ENCODE measurements around the gene NEURL1B.

NEURL1B gene

GRCh38 chr5:172636279-172637050 is 4.6 kb upstream of the NEURL1B start:
- no peaks in the 10 kb centered on the region for H3K9me3 ChIP-seq
- H3K27me3 ChIP-seq = peaks cover 45% of the 10 kb centered on the region
- H3K4me3 ChIP-seq (ENCODE audit: low read depth in 1 of 2, low read length in 1 of 2) = no peak overlapping the region
- no peak for TF ChIP-seq CTCF (IDR thresholded peaks at IDR 0.05)
- H3K27ac ChIP-seq = no peak overlapping the region
- H3K4me1 ChIP-seq (ENCODE audit: control insufficient read depth in 1 of 2, insufficient read depth in 1 of 2, low read depth in 1 of 2, low read length in 1 of 2) = peaks cover 5 to 11% of the 10 kb centered on the region in 2 experiments
- no peaks in the 10 kb centered on the region for H3K36me3 ChIP-seq

- TF ChIP-seq CTCF (IDR thresholded peaks at IDR 0.05) = no peak
- no peak overlapping the region for H3K27ac ChIP-seq
- peaks cover 5 to 16% of the 10 kb centered on the region in 2 experiments for H3K4me1 ChIP-seq (ENCODE audit: control insufficient read depth in 1 of 2, insufficient read depth in 1 of 2, low read depth in 1 of 2, low read length in 1 of 2)
Observed at GRCh38 chr5:172637110-172637580, 3.9 kb upstream of the NEURL1B start.

DNA sequence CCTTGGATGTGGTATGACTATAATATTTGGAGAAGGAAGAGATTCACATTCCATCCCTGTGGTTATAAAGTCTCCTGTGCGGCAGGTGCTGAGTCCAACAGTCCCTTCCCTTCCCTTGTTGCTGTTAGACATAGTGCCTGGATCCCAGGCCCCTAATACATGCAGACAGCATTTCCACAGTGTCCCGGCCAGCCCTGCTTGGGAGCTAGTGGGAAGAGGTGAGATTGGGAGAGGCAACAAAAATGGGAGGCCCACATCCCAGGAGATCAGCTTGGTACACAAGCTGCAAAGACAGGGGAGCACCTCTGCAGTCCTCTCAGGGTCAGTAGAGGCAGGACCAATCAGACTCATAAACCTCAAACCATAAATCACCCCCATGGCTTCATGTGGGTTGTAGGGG is 3.3 kb upstream of the NEURL1B start:
- TF ChIP-seq CTCF (IDR thresholded peaks at IDR 0.05) = no peak
- no peaks in the 10 kb centered on the region for H3K36me3 ChIP-seq
- H3K4me1 ChIP-seq (ENCODE audit: control insufficient read depth in 1 of 2, insufficient read depth in 1 of 2, low read depth in 1 of 2, low read length in 1 of 2) = peaks cover 5 to 16% of the 10 kb centered on the region in 2 experiments
- H3K4me3 ChIP-seq (ENCODE audit: low read depth in 1 of 2, low read length in 1 of 2) = no peak overlapping the region
- peaks cover 58% of the 10 kb centered on the region for H3K27me3 ChIP-seq
- H3K27ac ChIP-seq = no peak overlapping the region
- no peaks in the 10 kb centered on the region for H3K9me3 ChIP-seq

More at GRCh38 chr5:172637110-172637580, 3.9 kb upstream of the NEURL1B start:
- Histone ChIP-seq H3K27me3 (peaks cover 52% of the 10 kb centered on the region), H3K36me3 (no peaks in the 10 kb centered on the region), H3K9me3 (no peaks in the 10 kb centered on the region), H3K4me3 (ENCODE audit: low read depth in 1 of 2, low read length in 1 of 2) (no peak overlapping the region)

DNA sequence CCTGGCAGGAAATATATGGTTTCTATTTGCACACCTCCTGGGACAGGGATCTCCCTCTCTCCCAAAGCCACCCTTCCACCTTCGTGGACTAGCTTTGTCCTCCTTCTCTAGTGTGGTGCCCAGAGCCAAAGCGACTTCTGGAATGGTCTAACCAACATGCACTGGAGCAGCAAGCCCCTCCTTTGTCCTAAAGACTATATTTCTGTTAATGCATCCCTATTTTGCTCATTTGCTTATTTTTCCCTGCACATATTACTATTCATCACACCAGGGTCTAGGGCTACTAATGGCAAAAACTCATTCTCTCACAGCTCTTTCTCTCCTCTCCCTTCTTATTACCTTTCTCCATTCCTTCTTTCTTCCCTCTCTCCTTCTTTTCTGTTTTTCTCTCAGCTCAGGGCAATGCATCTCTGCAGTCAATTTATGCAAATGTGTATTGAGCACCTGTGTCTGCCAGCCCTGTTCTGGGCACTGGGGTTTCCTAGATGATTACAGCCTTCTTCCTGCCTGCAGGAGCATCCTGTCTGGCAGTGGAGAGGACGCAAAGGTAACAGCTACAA is 2.8 kb upstream of the NEURL1B start:
- H3K36me3 ChIP-seq = no peaks in the 10 kb centered on the region
- peaks cover 63% of the 10 kb centered on the region for H3K27me3 ChIP-seq
- no peaks in the 10 kb centered on the region for H3K9me3 ChIP-seq
- TF ChIP-seq CTCF (IDR thresholded peaks at IDR 0.05) = no peak
- H3K4me3 ChIP-seq (ENCODE audit: low read depth in 1 of 2, low read length in 1 of 2) = no peak overlapping the region
- peaks cover 5 to 16% of the 10 kb centered on the region in 2 experiments for H3K4me1 ChIP-seq (ENCODE audit: control insufficient read depth in 1 of 2, insufficient read depth in 1 of 2, low read depth in 1 of 2, low read length in 1 of 2)
- no peak overlapping the region for H3K27ac ChIP-seq

GRCh38 chr5:172640139-172640538 is 924 bp upstream of the NEURL1B start:
- no peaks in the 10 kb centered on the region for H3K36me3 ChIP-seq
- peaks cover 82% of the 10 kb centered on the region for H3K27me3 ChIP-seq
- peaks cover 5 to 16% of the 10 kb centered on the region in 2 experiments for H3K4me1 ChIP-seq (ENCODE audit: control insufficient read depth in 1 of 2, insufficient read depth in 1 of 2, low read depth in 1 of 2, low read length in 1 of 2)
- TF ChIP-seq CTCF (IDR thresholded peaks at IDR 0.05) = no peak
- H3K9me3 ChIP-seq = no peaks in the 10 kb centered on the region
- no peak overlapping the region for H3K4me3 ChIP-seq (ENCODE audit: low read depth in 1 of 2, low read length in 1 of 2)
- H3K27ac ChIP-seq = no peak overlapping the region
